Astrocyte (in vitro differentiated cells and primary cell): ENCODE results near the gene PISD.

Experiments
- CTCF ChIP-seq: IDR thresholded peaks from 2 replicates; pipeline ENCODE4 v1.5.1; 2011; ENCODE audit warnings: low read depth, mild to moderate bottlenecking, inconsistent platforms, low read length, moderate library complexity; ENCODE audit not compliant: insufficient read depth
- EZH2 ChIP-seq: IDR thresholded peaks from 2 replicates; pipeline ENCODE4 v1.6.1; 2012; ENCODE audit warnings: mild to moderate bottlenecking, low read length, inconsistent platforms; ENCODE audit not compliant: insufficient read depth

DNA sequence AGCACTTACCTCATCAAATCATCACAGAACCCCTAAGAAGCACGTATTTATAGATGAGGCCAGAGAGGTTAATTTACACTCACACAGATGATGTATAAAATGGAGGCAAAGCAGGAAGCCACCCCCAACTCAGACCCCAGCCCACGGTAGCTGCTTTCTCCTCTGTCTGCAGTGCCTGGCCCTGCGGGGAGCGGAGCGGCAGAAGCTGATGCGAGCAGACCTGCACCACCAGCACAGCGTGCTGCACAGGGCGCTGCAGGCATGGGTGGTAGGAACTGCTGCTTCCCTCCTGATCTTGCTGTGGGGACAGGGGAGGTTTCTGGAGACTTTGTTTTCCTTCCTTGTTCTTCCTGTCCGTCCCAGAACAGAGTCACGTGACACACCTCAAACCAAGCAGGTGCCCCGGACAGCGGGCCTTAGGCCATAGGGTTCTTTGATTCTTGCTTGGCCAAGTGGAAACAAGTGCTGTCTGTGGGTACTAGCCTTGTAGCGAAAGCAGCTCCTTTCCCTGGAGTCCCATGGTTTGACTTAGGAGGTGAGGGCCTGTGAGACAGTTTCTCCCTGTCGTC is 57.8 kb downstream of the PISD start:
- TF ChIP-seq EZH2, result no peak
- TF ChIP-seq CTCF, result no peak
